ENCODE measurements around the gene ALK. TPM values are rescaled to one million over a fixed set of nuclear protein-coding genes. Genes with fewer than 3 reads are reported as not detected.

ALK gene
- polyA plus RNA-seq, 3 donors, result not detected

GRCh38 chr2:29535188-29535587 is 386.2 kb downstream of the ALK start:
- TF ChIP-seq CTCF (IDR thresholded peaks at IDR 0.05), result no peak
- Histone ChIP-seq H3K79me2 (ENCODE audit: insufficient read depth, low read length) (no peaks in the 10 kb centered on the region), H3K4me3 (replicated peaks in 1 of 3; ENCODE audit: low read depth in 2 of 3, low read length in 3 of 3) (no peak overlapping the region), H3K36me3 (replicated peaks in 1 of 2; ENCODE audit: control insufficient read depth in 1 of 2, insufficient read depth in 2 of 2, low read length in 2 of 2) (no peaks in the 10 kb centered on the region), H3K4me1 (ENCODE audit: control insufficient read depth in 1 of 2, insufficient read depth in 2 of 2, low read length in 2 of 2) (no peaks in the 10 kb centered on the region), H4K20me1 (ENCODE audit: insufficient read depth, low read length) (no peaks in the 10 kb centered on the region), H2AFZ (ENCODE audit: insufficient read depth, low read depth, low read length, poor library complexity, severe bottlenecking) (no peak overlapping the region), H3K4me2 (replicated peaks; ENCODE audit: extremely low read depth, low read length, poor library complexity, severe bottlenecking) (no peak overlapping the region), H3K27ac (ENCODE audit: low read depth in 1 of 2, low read length in 2 of 2) (no peak overlapping the region), H3K9me3 (replicated peaks in 1 of 2; ENCODE audit: control insufficient read depth in 1 of 2, insufficient read depth in 1 of 2, low read length in 2 of 2) (no peaks in the 10 kb centered on the region), H3K27me3 (ENCODE audit: control insufficient read depth in 2 of 2, insufficient read depth in 2 of 2, low read length in 2 of 2) (no peaks in the 10 kb centered on the region), H3K9ac (ENCODE audit: insufficient read depth, low read length, poor library complexity, severe bottlenecking) (no peak overlapping the region)
- Mint-ChIP-seq H3K4me3 (no peak overlapping the region), H3K27ac (peak overlapping the region in 1 of 7 donors; percentile 64), H3K4me1 (no peaks in the 10 kb centered on the region), H3K9me3 (peaks cover 0 to 5% (median 0%) of the 10 kb centered on the region in 7 donors), H3K36me3 (no peaks in the 10 kb centered on the region), H3K27me3 (ENCODE audit: low read depth in 3 of 3) (peaks cover 0 to 3% (median 0%) of the 10 kb centered on the region in 3 donors)
- no CpG with 5 or more reads among the region's 1 CpG for WGBS (ENCODE audit: insufficient coverage)
- DNase-seq, result no peak
- intact Hi-C loops (cut with micrococcal nuclease), result no loop called here

- Histone ChIP-seq H3K9ac (ENCODE audit: insufficient read depth, low read length, poor library complexity, severe bottlenecking) (no peak overlapping the region), H3K27me3 (ENCODE audit: control insufficient read depth in 2 of 2, insufficient read depth in 2 of 2, low read length in 2 of 2) (no peaks in the 10 kb centered on the region), H2AFZ (ENCODE audit: insufficient read depth, low read depth, low read length, poor library complexity, severe bottlenecking) (no peak overlapping the region), H3K36me3 (replicated peaks in 1 of 2; ENCODE audit: control insufficient read depth in 1 of 2, insufficient read depth in 2 of 2, low read length in 2 of 2) (no peaks in the 10 kb centered on the region), H3K4me2 (replicated peaks; ENCODE audit: extremely low read depth, low read length, poor library complexity, severe bottlenecking) (no peak overlapping the region), H3K4me1 (ENCODE audit: control insufficient read depth in 1 of 2, insufficient read depth in 2 of 2, low read length in 2 of 2) (no peaks in the 10 kb centered on the region), H3K79me2 (ENCODE audit: insufficient read depth, low read length) (no peaks in the 10 kb centered on the region), H3K4me3 (replicated peaks in 1 of 3; ENCODE audit: low read depth in 2 of 3, low read length in 3 of 3) (no peak overlapping the region), H3K9me3 (replicated peaks in 1 of 2; ENCODE audit: control insufficient read depth in 1 of 2, insufficient read depth in 1 of 2, low read length in 2 of 2) (no peaks in the 10 kb centered on the region), H3K27ac (ENCODE audit: low read depth in 1 of 2, low read length in 2 of 2) (no peak overlapping the region), H4K20me1 (ENCODE audit: insufficient read depth, low read length) (no peaks in the 10 kb centered on the region)
- no peaks in the 10 kb centered on the region for H3K36me3 Mint-ChIP-seq
- no peak for DNase-seq
- intact Hi-C loops (cut with micrococcal nuclease), result no loop called here
- no peak overlapping the region for H3K4me3 Mint-ChIP-seq
- 90% methylated on average over 1 of the region's 1 CpG for WGBS (ENCODE audit: insufficient coverage)
- H3K27me3 Mint-ChIP-seq (ENCODE audit: low read depth in 3 of 3), result peaks cover 0 to 3% (median 2%) of the 10 kb centered on the region in 3 donors
- no peak overlapping the region for H3K27ac Mint-ChIP-seq
- no peak for TF ChIP-seq CTCF (IDR thresholded peaks at IDR 0.05)
- H3K4me1 Mint-ChIP-seq, result peaks cover 10% of the 10 kb centered on the region
- H3K9me3 Mint-ChIP-seq, result peaks cover 0 to 5% (median 0%) of the 10 kb centered on the region in 7 donors
Observed at GRCh38 chr2:29532436-29532835, 388.9 kb downstream of the ALK start.

All from CD14-positive monocyte (primary cell).